Measurements from ENCODE around the gene RSPH1.

- peak in 1 of 2 donors; percentile 15 for TF ChIP-seq CTCF (conservative IDR thresholded peaks at IDR 0.05 in 1 of 2, IDR thresholded peaks at IDR 0.05 in 1 of 2; ENCODE audit: extremely low read depth in 1 of 2, insufficient read depth in 1 of 2, low read depth in 1 of 2, low read length in 2 of 2)
- TF ChIP-seq EZH2 (IDR thresholded peaks at IDR 0.05; ENCODE audit: borderline replicate concordance, low read length): no peak
Measured at GRCh38 chr21:42539931-42540343, 43.9 kb upstream of the RSPH1 start.
